ENCODE results near the gene AGBL4.
"Not testable (repeated sequence)": the region's sequence is repeated elsewhere in the genome, so short reads cannot be mapped to it uniquely, and the experiment has no call there.

AGBL4 gene

DNA sequence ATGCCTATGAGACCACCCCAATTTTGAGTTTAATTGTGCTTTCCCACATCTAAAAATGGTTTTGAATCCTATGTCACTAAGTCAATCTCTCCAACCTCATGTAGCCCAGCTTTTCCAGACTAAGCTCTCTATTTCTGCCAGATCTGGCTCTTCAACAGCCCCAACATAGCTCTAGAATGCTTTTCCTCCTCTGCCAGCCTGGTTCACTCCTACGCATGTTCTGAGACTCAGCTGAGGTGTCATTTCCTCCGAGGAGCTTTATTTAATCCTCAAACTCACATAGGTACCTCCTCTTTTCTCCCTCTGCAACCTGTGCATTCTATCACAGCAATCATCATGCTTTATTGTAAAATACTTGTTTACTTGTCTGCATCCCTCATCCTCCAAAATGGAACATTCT lies 729.2 kb downstream of the AGBL4 start:
- H3K36me3 Mint-ChIP-seq (ENCODE audit: low read depth): no peaks in the 10 kb centered on the region
- DNase-seq (ENCODE audit: low spot score): no peak
- no peaks in the 10 kb centered on the region for H3K4me1 Mint-ChIP-seq (ENCODE audit: low read depth)
- no peak overlapping the region for H3K27ac Mint-ChIP-seq
- H3K4me3 Mint-ChIP-seq: no peak overlapping the region
- no peaks in the 10 kb centered on the region for H3K27me3 Mint-ChIP-seq (ENCODE audit: low read depth)
- H3K9me3 Mint-ChIP-seq: peaks cover 8% of the 10 kb centered on the region

DNA sequence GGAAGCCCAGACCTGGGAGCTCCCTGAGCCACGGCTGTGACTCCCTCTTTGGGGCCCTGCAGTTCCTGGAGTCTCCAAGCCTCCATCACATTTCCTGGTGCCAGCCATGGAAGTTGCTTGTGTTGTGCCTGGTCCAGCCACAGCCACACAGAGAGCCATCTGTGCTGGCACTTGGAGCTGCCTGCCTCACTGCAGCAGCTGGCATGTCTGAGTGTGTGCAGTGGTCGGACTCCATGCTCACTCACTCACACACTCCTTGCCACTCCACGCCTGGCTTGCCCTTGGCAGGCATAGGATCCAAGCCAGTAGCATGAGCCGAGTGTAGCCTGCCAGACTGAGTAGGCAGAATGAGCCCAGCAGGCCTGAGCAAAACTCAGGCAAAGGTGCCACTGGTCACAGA lies 730.7 kb downstream of the AGBL4 start:
- DNase-seq (ENCODE audit: low spot score): no peak
- no peak overlapping the region for H3K4me3 Mint-ChIP-seq
- no peaks in the 10 kb centered on the region for H3K27me3 Mint-ChIP-seq (ENCODE audit: low read depth)
- no peaks in the 10 kb centered on the region for H3K36me3 Mint-ChIP-seq (ENCODE audit: low read depth)
- H3K4me1 Mint-ChIP-seq (ENCODE audit: low read depth): no peaks in the 10 kb centered on the region
- H3K27ac Mint-ChIP-seq: no peak overlapping the region
- H3K9me3 Mint-ChIP-seq: peaks cover 12% of the 10 kb centered on the region

DNA sequence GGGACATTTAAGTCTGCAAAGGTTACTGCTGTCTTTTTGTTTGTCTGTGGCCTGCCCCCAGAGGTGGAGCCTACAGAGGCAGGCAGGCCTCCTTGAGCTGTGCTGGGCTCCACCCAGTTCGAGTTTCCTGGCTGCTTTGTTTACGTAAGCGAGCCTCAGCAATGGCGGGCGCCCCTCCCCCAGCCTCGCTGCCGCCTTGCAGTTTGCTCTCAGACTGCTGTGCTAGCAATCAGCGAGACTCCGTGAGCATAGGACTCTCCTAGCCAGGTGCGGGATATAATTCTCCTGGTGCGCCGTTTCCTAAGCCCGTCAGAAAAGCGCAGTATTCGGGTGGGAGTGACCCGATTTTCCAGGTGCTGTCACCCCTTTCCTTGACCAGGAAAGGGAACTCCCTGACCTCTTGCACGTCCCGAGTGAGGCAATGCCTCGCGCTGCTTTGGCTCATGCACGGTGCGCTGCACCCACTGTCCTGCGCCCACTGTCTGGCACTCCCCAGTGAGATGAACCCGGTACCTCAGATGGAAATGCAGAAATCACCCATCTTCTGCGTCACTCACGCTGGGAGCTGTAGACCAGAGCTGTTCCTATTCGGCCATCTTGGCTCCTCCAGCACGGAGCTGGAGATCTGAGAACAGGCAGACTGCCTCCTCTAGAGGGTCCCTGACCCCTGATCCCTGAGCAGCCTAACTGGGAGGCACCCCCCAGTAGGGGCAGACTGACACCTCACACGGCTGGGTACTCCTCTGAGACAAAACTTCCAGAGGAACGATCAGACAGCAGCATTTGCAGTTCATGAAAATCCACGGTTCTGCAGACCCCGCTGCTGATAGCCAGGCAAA lies 766.3 kb downstream of the AGBL4 start:
- H3K4me3 Mint-ChIP-seq; H3K27me3 Mint-ChIP-seq (ENCODE audit: low read depth); H3K4me1 Mint-ChIP-seq (ENCODE audit: low read depth); H3K27ac Mint-ChIP-seq; H3K36me3 Mint-ChIP-seq (ENCODE audit: low read depth); DNase-seq (ENCODE audit: low spot score): not testable (repeated sequence)
- peaks cover 11% of the 10 kb centered on the region for H3K9me3 Mint-ChIP-seq

DNA sequence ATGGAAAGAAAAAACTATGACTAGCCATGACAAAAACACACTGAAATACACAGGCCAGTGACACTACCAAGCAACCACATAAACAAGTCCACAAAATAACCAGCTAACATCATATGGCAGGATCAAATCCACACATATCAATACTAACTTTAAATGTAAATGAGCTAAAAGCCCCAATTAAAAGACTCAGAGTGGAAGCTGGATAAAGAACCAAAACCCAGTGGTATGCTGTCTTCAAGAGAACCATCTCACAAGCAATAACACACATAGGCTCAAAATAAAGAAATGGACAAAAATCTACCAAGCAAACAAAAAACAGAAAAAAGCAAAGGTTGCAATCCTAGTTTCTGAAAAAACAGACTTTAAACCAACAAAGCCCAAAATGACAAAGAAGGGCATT lies 770.8 kb downstream of the AGBL4 start:
- H3K27me3 Mint-ChIP-seq (ENCODE audit: low read depth): no peaks in the 10 kb centered on the region
- peaks cover 18% of the 10 kb centered on the region for H3K9me3 Mint-ChIP-seq
- no peaks in the 10 kb centered on the region for H3K36me3 Mint-ChIP-seq (ENCODE audit: low read depth)
- DNase-seq (ENCODE audit: low spot score): no peak
- no peaks in the 10 kb centered on the region for H3K4me1 Mint-ChIP-seq (ENCODE audit: low read depth)
- H3K4me3 Mint-ChIP-seq: no peak overlapping the region
- H3K27ac Mint-ChIP-seq: no peak overlapping the region

DNA sequence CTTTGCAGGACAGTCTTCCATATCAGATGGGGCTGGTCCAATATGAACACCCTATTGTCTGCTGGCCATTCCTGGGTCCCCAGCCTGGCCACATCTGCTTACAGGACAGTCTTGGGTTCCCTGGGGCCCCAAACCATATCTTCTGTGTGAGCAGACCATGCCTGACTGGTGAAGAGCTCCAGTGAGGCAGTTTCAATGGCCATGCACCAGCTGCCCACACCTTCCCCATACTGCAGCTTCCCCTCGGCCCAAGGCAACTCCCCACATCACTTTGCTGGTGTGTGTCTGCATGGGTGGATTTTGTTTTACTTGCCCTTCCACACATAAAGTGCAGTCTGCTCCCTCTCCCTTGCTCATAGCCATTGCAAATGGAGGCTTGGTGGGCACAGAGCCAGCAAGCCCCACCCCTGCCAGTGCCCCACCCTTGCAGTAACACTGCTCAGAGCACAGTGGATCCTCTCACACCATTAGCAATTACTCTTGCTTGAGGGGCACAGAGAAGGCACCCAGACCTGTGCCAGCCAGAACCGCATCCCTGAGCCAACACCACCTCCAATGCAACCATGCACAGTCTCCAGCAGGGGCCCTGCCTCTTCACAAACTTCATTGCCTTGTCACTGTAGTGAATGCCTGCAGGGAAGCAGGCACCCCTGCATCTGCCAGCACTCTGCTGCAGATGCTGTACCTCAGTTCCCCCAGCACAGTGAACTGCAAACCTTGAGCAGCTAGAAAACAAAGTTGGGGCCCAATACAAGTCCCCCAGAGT lies 772.6 kb downstream of the AGBL4 start:
- DNase-seq (ENCODE audit: low spot score): no peak

DNA sequence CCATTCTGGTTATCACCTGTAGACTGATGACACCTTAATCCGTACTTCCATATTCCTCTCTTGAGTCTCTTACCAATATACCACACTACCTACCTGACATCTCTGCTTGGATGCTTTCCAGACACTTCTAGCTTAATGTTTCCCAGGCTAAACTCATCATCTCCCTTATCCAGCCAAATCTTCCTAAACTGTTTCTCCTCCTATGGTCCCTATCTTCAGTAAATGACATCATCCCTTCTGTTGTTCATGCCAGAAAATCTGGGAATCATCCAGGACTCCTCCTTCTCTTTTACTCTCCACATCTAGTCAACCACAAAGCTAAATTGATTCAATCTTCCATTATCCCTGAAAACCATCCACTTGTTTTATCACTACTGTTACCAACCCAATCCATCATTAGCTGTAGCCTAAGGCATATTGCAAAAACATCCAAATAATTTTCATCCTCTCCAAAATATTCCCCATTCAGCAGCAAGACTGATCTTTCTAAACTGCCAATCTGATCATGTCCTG lies 783.0 kb downstream of the AGBL4 start:
- no peaks in the 10 kb centered on the region for H3K27me3 Mint-ChIP-seq (ENCODE audit: low read depth)
- DNase-seq (ENCODE audit: low spot score): no peak
- no peaks in the 10 kb centered on the region for H3K36me3 Mint-ChIP-seq (ENCODE audit: low read depth)
- H3K4me1 Mint-ChIP-seq (ENCODE audit: low read depth): no peaks in the 10 kb centered on the region
- H3K9me3 Mint-ChIP-seq: no peaks in the 10 kb centered on the region
- H3K27ac Mint-ChIP-seq: no peak overlapping the region
- H3K4me3 Mint-ChIP-seq: no peak overlapping the region

More for the DNA sequence above, 772.6 kb downstream of the AGBL4 start:
- Mint-ChIP-seq H3K27ac (no peak overlapping the region), H3K27me3 (ENCODE audit: low read depth) (no peaks in the 10 kb centered on the region), H3K36me3 (ENCODE audit: low read depth) (no peaks in the 10 kb centered on the region), H3K4me3 (no peak overlapping the region), H3K9me3 (peaks cover 12% of the 10 kb centered on the region), H3K4me1 (ENCODE audit: low read depth) (no peaks in the 10 kb centered on the region)

DNA sequence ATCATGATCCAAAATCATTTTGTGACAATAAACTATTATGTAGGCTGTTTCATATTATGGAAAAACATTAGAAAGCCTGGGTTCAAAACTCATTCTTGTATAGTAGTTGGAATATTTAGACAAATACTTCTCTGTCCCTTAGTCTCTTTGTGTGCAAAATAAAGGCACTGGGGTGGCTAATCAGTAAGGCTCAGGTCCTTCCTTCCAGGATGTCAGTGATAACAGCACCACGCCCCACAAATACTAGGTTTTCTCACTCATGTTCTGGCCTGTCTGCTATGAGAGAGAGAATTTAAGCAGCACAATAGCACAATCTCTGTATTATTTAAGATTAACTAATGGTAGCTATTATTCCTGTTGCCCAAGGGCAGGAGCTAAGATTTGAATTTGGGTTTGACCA lies 788.8 kb downstream of the AGBL4 start:
- DNase-seq (ENCODE audit: low spot score): no peak
- no peaks in the 10 kb centered on the region for H3K27me3 Mint-ChIP-seq (ENCODE audit: low read depth)
- no peaks in the 10 kb centered on the region for H3K4me1 Mint-ChIP-seq (ENCODE audit: low read depth)
- H3K4me3 Mint-ChIP-seq: no peak overlapping the region
- no peaks in the 10 kb centered on the region for H3K9me3 Mint-ChIP-seq
- H3K36me3 Mint-ChIP-seq (ENCODE audit: low read depth): no peaks in the 10 kb centered on the region
- no peak overlapping the region for H3K27ac Mint-ChIP-seq

DNA sequence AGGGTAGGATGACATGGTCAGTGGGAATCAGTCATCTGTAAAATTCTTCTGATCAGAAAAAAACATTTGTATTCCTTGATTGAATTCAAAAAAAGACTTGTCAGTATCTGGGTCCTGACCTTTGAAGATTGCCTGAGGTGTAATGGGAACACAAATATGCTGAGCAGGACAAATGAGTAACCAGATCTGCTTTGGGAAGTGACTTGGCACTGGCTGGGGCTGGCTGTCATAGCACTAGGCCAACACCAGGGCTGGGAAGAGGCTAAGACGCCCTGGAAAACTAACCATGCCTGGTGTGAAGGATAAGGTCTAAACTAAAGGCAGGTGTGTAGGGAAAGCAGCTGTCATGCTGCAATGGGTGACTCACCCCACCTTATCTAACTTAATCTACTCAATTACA lies 794.2 kb downstream of the AGBL4 start:
- Mint-ChIP-seq H3K27me3 (ENCODE audit: low read depth) (no peaks in the 10 kb centered on the region), H3K4me1 (ENCODE audit: low read depth) (no peaks in the 10 kb centered on the region), H3K36me3 (ENCODE audit: low read depth) (no peaks in the 10 kb centered on the region), H3K27ac (no peak overlapping the region), H3K4me3 (no peak overlapping the region), H3K9me3 (no peaks in the 10 kb centered on the region)
- no peak for DNase-seq (ENCODE audit: low spot score)

DNA sequence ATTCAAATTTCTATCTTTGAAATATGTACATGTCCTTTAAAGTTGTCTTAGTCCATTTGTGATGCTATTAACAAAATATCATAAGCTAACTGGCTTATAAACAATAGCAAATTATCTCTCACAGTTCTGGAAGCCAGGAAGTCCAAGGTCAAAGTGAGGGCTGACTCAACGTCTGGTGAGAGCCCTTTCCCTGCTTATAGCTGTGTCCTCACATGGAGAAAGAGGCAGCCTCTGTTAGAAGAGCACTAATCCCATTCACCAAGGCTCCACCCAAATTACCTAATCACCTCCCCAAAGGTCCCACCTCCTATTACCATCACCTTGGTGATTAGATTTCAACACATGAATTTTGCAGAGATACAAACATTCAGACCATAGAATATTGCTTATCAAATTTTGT lies 797.0 kb downstream of the AGBL4 start:
- Mint-ChIP-seq H3K27ac (no peak overlapping the region), H3K36me3 (ENCODE audit: low read depth) (no peaks in the 10 kb centered on the region), H3K4me3 (no peak overlapping the region), H3K9me3 (no peaks in the 10 kb centered on the region), H3K4me1 (ENCODE audit: low read depth) (no peaks in the 10 kb centered on the region), H3K27me3 (ENCODE audit: low read depth) (no peaks in the 10 kb centered on the region)
- DNase-seq (ENCODE audit: low spot score): no peak

DNA sequence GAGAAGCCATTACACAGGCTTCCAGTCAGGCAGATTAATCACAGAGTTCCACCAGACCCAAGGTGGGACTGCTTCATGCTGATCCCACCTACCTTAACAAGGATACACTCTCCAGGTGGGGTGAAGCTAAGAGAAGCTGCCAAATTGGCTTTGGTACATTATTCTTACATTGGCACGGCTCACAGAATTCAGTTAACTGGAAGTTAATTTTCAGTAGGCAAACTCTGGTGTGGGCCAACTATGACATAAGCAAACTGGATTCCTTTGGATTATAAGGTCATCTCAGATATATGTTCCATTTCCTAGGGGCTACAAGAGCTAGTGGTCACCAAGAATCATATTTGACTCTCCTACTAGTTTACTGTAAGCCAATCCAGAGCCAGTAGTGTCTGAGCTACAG lies 798.3 kb downstream of the AGBL4 start:
- DNase-seq (ENCODE audit: low spot score): no peak
- Mint-ChIP-seq H3K4me3 (no peak overlapping the region), H3K4me1 (ENCODE audit: low read depth) (no peaks in the 10 kb centered on the region)

DNA sequence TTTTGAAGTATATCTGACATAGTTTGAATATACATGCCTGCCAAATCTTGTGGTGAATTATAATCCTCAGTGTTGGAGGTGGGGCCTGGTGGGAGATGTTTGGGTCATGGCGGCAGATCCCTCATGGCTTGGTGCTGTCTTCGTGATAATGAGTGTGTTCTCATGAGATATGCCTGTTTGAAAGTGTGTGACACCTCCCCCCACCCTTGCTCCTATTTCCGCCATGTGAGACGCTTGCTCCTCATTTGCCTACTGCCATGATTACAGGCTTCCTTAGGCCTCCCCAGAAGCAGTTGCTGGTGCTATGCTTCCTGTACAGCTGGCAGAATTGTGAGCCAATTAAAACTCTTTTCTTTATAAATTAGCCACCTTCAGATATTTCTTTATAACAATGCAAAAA lies 810.5 kb downstream of the AGBL4 start:
- Mint-ChIP-seq H3K27ac (no peak overlapping the region), H3K4me3 (no peak overlapping the region), H3K4me1 (ENCODE audit: low read depth) (no peaks in the 10 kb centered on the region), H3K36me3 (ENCODE audit: low read depth) (no peaks in the 10 kb centered on the region), H3K9me3 (no peaks in the 10 kb centered on the region), H3K27me3 (ENCODE audit: low read depth) (no peaks in the 10 kb centered on the region)
- no peak for DNase-seq (ENCODE audit: low spot score)

More for the DNA sequence above, 798.3 kb downstream of the AGBL4 start:
- Mint-ChIP-seq H3K27ac (no peak overlapping the region), H3K27me3 (ENCODE audit: low read depth) (no peaks in the 10 kb centered on the region), H3K36me3 (ENCODE audit: low read depth) (no peaks in the 10 kb centered on the region), H3K9me3 (no peaks in the 10 kb centered on the region)

DNA sequence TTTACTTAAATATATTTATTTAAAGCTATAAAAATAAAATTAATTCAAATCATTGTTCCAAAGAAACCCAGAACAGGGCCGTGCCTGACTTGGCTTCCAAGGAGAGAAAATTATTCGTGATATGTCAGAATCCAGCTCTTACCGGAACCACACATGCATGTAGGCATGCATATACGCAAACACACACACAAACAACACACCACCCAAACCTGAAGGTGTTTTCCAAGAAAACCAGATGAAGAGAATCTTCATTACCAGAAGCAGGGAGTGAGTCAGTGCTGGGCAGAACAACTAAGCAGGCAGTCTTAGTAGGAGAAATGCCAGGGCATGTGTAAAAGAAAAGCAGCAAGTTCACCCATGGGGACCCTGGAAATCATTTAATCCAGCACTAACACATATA lies 815.0 kb downstream of the AGBL4 start:
- Mint-ChIP-seq H3K27me3 (ENCODE audit: low read depth) (no peaks in the 10 kb centered on the region), H3K4me3 (no peak overlapping the region), H3K27ac (no peak overlapping the region), H3K36me3 (ENCODE audit: low read depth) (no peaks in the 10 kb centered on the region), H3K4me1 (ENCODE audit: low read depth) (no peaks in the 10 kb centered on the region), H3K9me3 (no peaks in the 10 kb centered on the region)
- no peak for DNase-seq (ENCODE audit: low spot score)

DNA sequence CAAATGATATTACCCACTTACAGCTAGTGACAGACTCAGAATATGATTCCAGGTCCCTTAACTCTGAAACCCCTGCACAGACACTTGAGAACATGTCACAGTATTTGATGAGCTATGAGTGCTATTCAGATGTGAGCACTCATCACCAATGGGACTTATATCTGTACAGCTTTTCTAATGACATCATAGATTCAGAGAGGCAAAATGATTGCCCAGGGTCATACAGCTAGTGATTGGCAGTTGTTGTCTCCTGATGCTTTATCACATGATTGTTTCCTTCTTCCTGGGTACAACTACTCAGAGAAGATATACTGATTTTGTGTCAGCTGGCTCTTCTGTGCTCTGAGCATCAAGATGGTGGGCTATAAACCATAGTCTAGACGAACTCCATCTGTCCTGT lies 819.0 kb downstream of the AGBL4 start:
- Mint-ChIP-seq H3K9me3 (peaks cover 4% of the 10 kb centered on the region), H3K27me3 (ENCODE audit: low read depth) (no peaks in the 10 kb centered on the region), H3K27ac (no peak overlapping the region), H3K4me1 (ENCODE audit: low read depth) (no peaks in the 10 kb centered on the region), H3K36me3 (ENCODE audit: low read depth) (no peaks in the 10 kb centered on the region), H3K4me3 (no peak overlapping the region)
- DNase-seq (ENCODE audit: low spot score): no peak

DNA sequence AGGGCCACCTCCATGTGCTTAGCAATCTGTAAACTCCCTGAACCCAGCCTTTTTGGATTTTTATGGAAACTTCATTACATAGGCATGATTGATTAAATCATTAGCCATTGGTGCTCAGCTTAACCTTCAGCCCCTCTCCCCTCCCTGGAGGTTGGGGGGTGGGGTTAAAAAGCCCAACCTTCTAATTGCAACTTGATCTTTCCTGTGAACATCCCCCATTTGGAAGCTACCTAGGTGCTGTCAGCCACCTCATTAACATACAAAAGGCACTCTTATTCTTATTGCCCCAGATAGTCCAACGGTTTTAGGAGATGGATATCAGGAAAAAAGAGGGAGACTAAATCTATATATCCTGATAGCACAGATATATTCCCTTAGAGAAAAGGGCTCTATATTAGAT lies 823.0 kb downstream of the AGBL4 start:
- no peaks in the 10 kb centered on the region for H3K27me3 Mint-ChIP-seq (ENCODE audit: low read depth)
- no peak overlapping the region for H3K27ac Mint-ChIP-seq

More for the DNA sequence above, 823.0 kb downstream of the AGBL4 start:
- peaks cover 19% of the 10 kb centered on the region for H3K9me3 Mint-ChIP-seq
- no peak for DNase-seq (ENCODE audit: low spot score)
- no peaks in the 10 kb centered on the region for H3K4me1 Mint-ChIP-seq (ENCODE audit: low read depth)
- H3K4me3 Mint-ChIP-seq: no peak overlapping the region
- no peaks in the 10 kb centered on the region for H3K36me3 Mint-ChIP-seq (ENCODE audit: low read depth)
